ENCODE results near the gene C2orf68. TPM values are rescaled to one million over a fixed set of nuclear protein-coding genes. Genes with fewer than 3 reads are reported as not detected.
"Not testable (repeated sequence)": the region's sequence is repeated elsewhere in the genome, so short reads cannot be mapped to it uniquely, and the experiment has no call there.

Gene C2orf68
- polyA plus RNA-seq, 3 donors = 24.2 to 32.9 (median 30.7) TPM

DNA sequence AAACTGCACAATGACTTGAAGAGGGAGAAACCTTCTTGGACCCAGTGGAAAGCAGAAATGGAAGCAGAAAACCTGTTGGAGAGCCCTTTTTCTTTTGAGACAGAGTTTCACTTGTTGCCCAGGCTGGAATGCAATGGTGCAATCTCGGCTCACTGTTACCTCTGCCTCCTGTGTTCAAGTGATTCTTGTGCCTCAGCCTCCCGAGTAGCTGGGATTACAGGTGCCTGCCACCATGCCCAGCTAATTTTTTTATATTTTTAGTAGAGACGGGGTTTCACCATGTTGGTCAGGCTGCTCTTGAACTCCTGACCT, 7.8 kb downstream of the C2orf68 start:
- peak overlapping the region in 1 of 7 donors; percentile 75 for H3K27ac Mint-ChIP-seq
- not testable (repeated sequence) for H3K27me3 Mint-ChIP-seq (ENCODE audit: low read depth in 3 of 3); H3K27me3 ChIP-seq (ENCODE audit: control insufficient read depth in 2 of 2, insufficient read depth in 2 of 2, low read length in 2 of 2); H3K27ac ChIP-seq (ENCODE audit: low read depth in 1 of 2, low read length in 2 of 2); H2AFZ ChIP-seq (ENCODE audit: insufficient read depth, low read depth, low read length, poor library complexity, severe bottlenecking); DNase-seq; H3K9me3 Mint-ChIP-seq; H3K9me3 ChIP-seq (replicated peaks in 1 of 2; ENCODE audit: control insufficient read depth in 1 of 2, insufficient read depth in 1 of 2, low read length in 2 of 2); H3K4me2 ChIP-seq (replicated peaks; ENCODE audit: extremely low read depth, low read length, poor library complexity, severe bottlenecking); H3K79me2 ChIP-seq (ENCODE audit: insufficient read depth, low read length); H3K9ac ChIP-seq (ENCODE audit: insufficient read depth, low read length, poor library complexity, severe bottlenecking)
- Histone ChIP-seq H4K20me1 (ENCODE audit: insufficient read depth, low read length) (peaks cover 63% of the 10 kb centered on the region), H3K4me1 (ENCODE audit: control insufficient read depth in 1 of 2, insufficient read depth in 2 of 2, low read length in 2 of 2) (peaks cover 23 to 37% of the 10 kb centered on the region in 2 donors), H3K4me3 (replicated peaks in 1 of 3; ENCODE audit: low read depth in 2 of 3, low read length in 3 of 3) (peak overlapping the region in 1 of 3 experiments; percentile 95), H3K36me3 (replicated peaks in 1 of 2; ENCODE audit: control insufficient read depth in 1 of 2, insufficient read depth in 2 of 2, low read length in 2 of 2) (peaks cover 22 to 49% of the 10 kb centered on the region in 2 donors)
- peaks cover 29 to 33% of the 10 kb centered on the region in 2 donors for H3K36me3 Mint-ChIP-seq
- intact Hi-C loops (cut with micrococcal nuclease) = loop anchor here (5.0 kb wide), 2 partner anchors 37 to 42 kb away; partner anchors contain the start of gene GGCX (in 1 of the 2)
- peaks cover 42% of the 10 kb centered on the region for H3K4me1 Mint-ChIP-seq
- 63% methylated on average over 2 of the region's 3 CpGs for WGBS (ENCODE audit: insufficient coverage)
- H3K4me3 Mint-ChIP-seq = peak overlapping the region in 1 of 2 donors; percentile 94

DNA sequence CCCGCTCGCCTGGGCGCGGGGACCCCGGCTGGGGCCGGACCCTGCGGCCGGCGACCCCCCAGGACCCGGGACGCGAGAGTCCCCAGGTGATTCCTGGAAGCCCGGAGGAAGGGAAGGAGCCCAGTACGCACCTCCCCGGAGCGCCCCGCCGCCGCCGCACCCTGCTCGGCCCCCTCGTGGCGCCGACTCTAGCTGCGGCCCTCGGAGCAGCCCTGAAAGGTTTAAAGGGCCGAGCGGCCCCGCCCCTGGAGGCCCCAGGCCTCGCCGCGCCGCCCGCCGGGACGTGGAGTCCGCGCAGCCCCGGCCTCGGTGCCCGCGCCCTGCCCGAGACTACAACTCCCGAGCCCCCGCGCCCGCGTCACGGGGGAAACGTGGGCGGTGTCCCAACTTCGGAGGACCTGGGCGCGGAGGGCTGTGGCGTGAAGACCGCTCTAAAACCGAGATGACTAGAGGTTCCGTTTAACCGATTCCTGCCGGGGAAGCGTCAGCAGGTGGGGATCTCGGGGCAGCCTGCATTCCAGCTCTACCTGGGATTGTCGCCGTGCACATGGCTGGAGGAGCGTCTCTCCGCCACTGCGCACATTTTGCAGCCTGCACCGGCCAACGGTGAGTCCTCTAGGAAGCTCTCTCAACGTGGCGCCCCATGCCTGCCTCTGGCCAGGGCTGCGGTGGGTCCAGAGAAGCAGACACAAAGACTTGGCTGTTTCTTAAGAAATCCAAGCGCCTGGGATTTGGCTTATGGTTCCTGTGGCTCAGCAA, 9.2 kb downstream of the C2orf68 start, which contains the start of gene TMEM150A:
Gene TMEM150A, minus strand, starts transcription at position 223 of the 759 bp plus-strand sequence. CDS start 750 bp downstream, outside the sequence.
- H2AFZ ChIP-seq (ENCODE audit: insufficient read depth, low read depth, low read length, poor library complexity, severe bottlenecking) = peak within 1 kb of the TSS; percentile 89
- H3K36me3 Mint-ChIP-seq = peaks cover 28 to 33% of the 10 kb centered on the region in 2 donors
- peak within 1 kb of the TSS; percentile 58 to 95 (median 82) for H3K4me3 ChIP-seq (replicated peaks in 1 of 3; ENCODE audit: low read depth in 2 of 3, low read length in 3 of 3)
- H3K9me3 Mint-ChIP-seq = no peaks in the 10 kb centered on the region
- peak within 1 kb of the TSS; percentile 91 to 94 for H3K4me3 Mint-ChIP-seq
- H3K36me3 ChIP-seq (replicated peaks in 1 of 2; ENCODE audit: control insufficient read depth in 1 of 2, insufficient read depth in 2 of 2, low read length in 2 of 2) = peaks cover 21 to 48% of the 10 kb centered on the region in 2 donors
- H4K20me1 ChIP-seq (ENCODE audit: insufficient read depth, low read length) = peaks cover 60% of the 10 kb centered on the region
- peak within 1 kb of the TSS; percentile 99 for H3K4me2 ChIP-seq (replicated peaks; ENCODE audit: extremely low read depth, low read length, poor library complexity, severe bottlenecking)
- H3K27me3 Mint-ChIP-seq (ENCODE audit: low read depth in 3 of 3) = peaks cover 1 to 4% (median 3%) of the 10 kb centered on the region in 3 donors
- peaks cover 23 to 37% of the 10 kb centered on the region in 2 donors for H3K4me1 ChIP-seq (ENCODE audit: control insufficient read depth in 1 of 2, insufficient read depth in 2 of 2, low read length in 2 of 2)
- H3K27ac Mint-ChIP-seq = peak within 1 kb of the TSS; percentile 70 to 84 (median 80)
- peak; percentile 75 to 84 (median 76) for DNase-seq
- intact Hi-C loops (cut with micrococcal nuclease) = loop anchor here (5.0 kb wide), 2 partner anchors 35 to 40 kb away; partner anchors contain the start of gene GGCX (in 1 of the 2)
- H3K79me2 ChIP-seq (ENCODE audit: insufficient read depth, low read length) = peaks cover 7% of the 10 kb centered on the region
- WGBS (ENCODE audit: insufficient coverage) = 0% methylated on average over 73 of the region's 73 CpGs
- peak; percentile 59 for TF ChIP-seq CTCF (IDR thresholded peaks at IDR 0.05)
- peak within 1 kb of the TSS; percentile 69 for H3K9ac ChIP-seq (ENCODE audit: insufficient read depth, low read length, poor library complexity, severe bottlenecking)
- no peaks in the 10 kb centered on the region for H3K9me3 ChIP-seq (replicated peaks in 1 of 2; ENCODE audit: control insufficient read depth in 1 of 2, insufficient read depth in 1 of 2, low read length in 2 of 2)
- peaks cover 40% of the 10 kb centered on the region for H3K4me1 Mint-ChIP-seq
- H3K27me3 ChIP-seq (ENCODE audit: control insufficient read depth in 2 of 2, insufficient read depth in 2 of 2, low read length in 2 of 2) = no peaks in the 10 kb centered on the region
- peak within 1 kb of the TSS; percentile 18 to 63 for H3K27ac ChIP-seq (ENCODE audit: low read depth in 1 of 2, low read length in 2 of 2)

Data from CD14-positive monocyte (primary cell).